Effector memory CD8-positive, alpha-beta T cell (primary cell): ENCODE measurements around the gene POLR3C.

ENCODE experiments used
- ATAC-seq: fragments of 150-1000 bp; cut with Tn5 transposase; replicated peaks from 2 replicates; pipeline ENCODE4 v1.10.0; 2021; ENCODE audit warnings: mild to moderate bottlenecking, moderate library complexity
- DNase-seq, 3 experiments: peaks; one replicate each; pipeline ENCODE4 v3.0.0; 2021
- H3K27ac Mint-ChIP-seq, 2 donors: one replicate each; pipeline ENCODE4 v1.8.0; 2022; ENCODE audit warnings: mild to moderate bottlenecking in 2 of 2, mixed read lengths in 2 of 2, moderate library complexity in 2 of 2
- H3K27me3 Mint-ChIP-seq, 2 donors: one replicate each; pipeline ENCODE4 v1.8.0; 2022; ENCODE audit warnings: mixed read lengths in 2 of 2
- H3K36me3 Mint-ChIP-seq: one replicate; pipeline ENCODE4 v1.8.0; 2022; ENCODE audit warnings: mild to moderate bottlenecking, moderate library complexity, mixed read lengths; ENCODE audit not compliant: insufficient read depth
- H3K4me1 Mint-ChIP-seq, 2 donors: one replicate each; pipeline ENCODE4 v1.8.0; 2022; ENCODE audit warnings: low read depth in 2 of 2, mixed read lengths in 2 of 2
- H3K4me3 Mint-ChIP-seq, 2 donors: one replicate each; pipeline ENCODE4 v1.8.0; 2022; ENCODE audit warnings: mild to moderate bottlenecking in 2 of 2, mixed read lengths in 2 of 2, moderate library complexity in 2 of 2
- H3K9me3 Mint-ChIP-seq, 2 donors: one replicate each; pipeline ENCODE4 v1.8.0; 2022; ENCODE audit warnings: mixed read lengths in 2 of 2

Gene POLR3C

DNA sequence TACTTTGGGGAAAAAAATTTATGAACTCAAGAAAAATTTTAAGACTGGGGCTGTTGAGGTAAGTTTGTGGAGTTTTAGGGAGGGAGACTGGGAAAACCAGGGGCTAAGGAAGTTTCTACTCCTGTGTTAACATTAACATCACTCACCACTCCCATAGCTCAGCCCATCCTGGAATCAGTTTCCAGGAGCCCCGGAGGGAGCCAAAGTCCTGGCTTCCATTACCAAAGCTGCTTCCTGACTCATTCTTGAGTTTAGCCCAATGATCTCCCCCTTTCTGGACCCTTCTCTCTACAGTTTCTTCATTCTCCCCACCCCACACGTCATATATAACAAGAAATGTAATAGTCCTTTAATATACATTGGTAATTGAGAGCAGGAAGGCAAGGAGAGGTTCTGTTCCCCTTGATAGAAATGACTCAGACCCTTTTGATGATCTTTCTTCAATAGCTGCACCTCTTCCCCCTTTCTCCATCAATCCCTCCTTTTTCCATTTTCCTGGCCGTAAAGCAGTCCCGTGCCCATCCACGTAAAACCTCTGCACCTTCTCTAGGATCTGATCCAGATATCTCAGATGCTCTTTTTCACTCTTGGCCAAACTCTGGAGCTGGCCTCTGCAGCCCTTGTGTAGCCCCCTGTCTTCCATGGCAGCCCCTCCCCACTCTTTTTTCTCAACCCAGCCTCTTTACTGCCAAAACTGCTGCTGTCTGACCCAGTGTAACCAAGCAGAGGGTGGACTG is 39.5 kb downstream of the POLR3C start:
- no peak for ATAC-seq
- Mint-ChIP-seq H3K27ac (no peak overlapping the region), H3K9me3 (no peaks in the 10 kb centered on the region), H3K4me1 (peaks cover 6 to 8% of the 10 kb centered on the region in 2 donors), H3K4me3 (no peak overlapping the region), H3K27me3 (peaks cover 5 to 15% of the 10 kb centered on the region in 2 donors), H3K36me3 (peaks cover 5% of the 10 kb centered on the region)
- DNase-seq: no peak

DNA sequence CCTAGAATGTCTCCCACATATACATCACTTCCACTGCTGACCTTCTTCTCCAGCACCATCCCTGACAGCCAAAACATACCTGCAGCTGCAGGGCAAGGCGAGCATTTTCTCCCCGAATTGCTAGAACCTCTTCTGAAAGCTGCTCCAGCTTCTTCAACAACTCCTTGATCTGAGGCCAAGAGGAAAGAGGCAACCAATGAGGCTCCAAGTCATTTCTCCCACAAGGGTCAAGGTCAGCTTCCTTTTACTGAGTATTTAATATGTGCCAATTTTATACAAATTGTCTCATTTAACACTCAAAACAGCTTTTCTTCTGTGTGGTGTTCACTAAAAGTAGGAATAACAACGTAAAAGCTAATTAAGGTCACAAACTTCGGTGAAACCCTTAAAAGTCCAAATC is 44.2 kb downstream of the POLR3C start:
- Mint-ChIP-seq H3K9me3 (no peaks in the 10 kb centered on the region), H3K27ac (no peak overlapping the region), H3K4me3 (no peak overlapping the region), H3K4me1 (peaks cover 17 to 22% of the 10 kb centered on the region in 2 donors), H3K27me3 (peaks cover 5 to 27% of the 10 kb centered on the region in 2 donors), H3K36me3 (peaks cover 5% of the 10 kb centered on the region)
- DNase-seq (no peak), ATAC-seq (no peak)

DNA sequence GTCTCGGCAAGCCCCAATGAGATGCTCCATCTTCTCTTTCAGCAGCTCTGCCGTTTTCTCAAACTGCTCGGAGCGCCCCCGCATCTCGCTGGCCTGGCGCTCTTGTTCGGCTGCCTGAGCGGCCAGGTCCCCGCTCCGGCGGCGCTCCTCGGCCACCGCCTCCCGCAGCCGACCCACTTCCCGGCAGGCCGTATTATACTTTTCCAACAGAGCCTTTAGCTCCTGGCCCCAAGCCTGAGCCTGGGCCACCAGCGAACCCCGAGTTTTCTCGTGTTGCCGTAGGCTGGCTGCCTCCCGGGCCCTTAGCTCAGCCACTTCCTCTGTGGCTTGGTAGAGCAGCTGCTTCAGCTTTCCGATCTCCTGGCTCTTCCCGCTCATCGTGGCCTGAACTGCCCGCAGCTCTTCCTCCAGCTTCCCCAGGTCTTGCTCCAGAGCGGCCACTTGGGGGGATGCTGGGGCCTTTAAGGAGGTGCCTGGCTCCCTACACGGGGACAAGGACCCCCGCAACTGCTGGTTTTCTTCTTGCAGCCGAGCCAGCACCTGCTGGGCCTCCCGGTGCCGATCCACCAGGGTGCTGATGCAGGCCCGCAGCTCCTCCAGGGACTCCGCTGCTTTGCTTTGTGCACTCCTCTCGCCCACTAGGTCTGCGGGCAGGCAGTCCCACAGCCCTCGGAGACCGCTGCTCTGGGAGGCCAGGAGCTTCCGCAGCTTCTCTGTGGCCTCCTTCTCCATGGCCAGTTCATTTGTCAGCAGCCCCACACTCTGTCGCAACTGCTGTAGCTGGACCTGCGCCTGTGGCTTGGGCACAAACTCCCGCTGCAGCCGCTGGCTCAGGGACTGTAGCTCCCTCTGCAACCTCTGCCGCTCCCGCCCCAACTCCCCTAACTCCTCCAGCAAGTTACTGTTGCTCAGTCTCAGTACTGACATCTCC is 48.3 kb downstream of the POLR3C start:
- peak; percentile 21 to 30 (median 27) for DNase-seq
- no peaks in the 10 kb centered on the region for H3K36me3 Mint-ChIP-seq
- H3K27me3 Mint-ChIP-seq: peaks cover 9 to 31% of the 10 kb centered on the region in 2 donors
- H3K9me3 Mint-ChIP-seq: no peaks in the 10 kb centered on the region
- ATAC-seq: peak; percentile 86
- H3K4me3 Mint-ChIP-seq: peak overlapping the region; percentile 78 to 81
- peaks cover 17 to 22% of the 10 kb centered on the region in 2 donors for H3K4me1 Mint-ChIP-seq
- H3K27ac Mint-ChIP-seq: peak overlapping the region in 1 of 2 donors; percentile 91

DNA sequence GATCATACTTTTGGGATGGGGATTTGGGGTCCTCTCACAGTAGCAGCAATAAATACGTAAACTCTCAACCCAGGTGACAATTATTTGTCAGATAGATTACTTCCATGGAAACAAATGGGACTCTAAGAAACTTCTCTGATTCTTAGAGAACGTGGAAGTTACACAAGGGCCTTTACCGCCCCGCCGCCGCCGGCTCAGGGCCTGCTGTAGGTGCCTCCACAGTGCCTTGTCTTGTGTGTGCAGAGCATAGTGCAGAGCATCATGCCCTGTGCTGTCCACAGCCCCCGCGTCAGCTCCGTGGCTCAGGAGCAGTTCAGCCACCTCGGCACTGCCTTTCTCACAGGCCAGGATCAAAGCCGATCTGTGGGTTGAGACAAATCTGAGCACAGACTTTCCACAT is 50.6 kb downstream of the POLR3C start:
- ATAC-seq: no peak
- H3K27ac Mint-ChIP-seq: no peak overlapping the region
- DNase-seq: no peak
- H3K4me3 Mint-ChIP-seq: no peak overlapping the region
- peaks cover 17 to 22% of the 10 kb centered on the region in 2 donors for H3K4me1 Mint-ChIP-seq
- H3K36me3 Mint-ChIP-seq: no peaks in the 10 kb centered on the region
- H3K27me3 Mint-ChIP-seq: peaks cover 8 to 40% of the 10 kb centered on the region in 2 donors
- no peaks in the 10 kb centered on the region for H3K9me3 Mint-ChIP-seq

DNA sequence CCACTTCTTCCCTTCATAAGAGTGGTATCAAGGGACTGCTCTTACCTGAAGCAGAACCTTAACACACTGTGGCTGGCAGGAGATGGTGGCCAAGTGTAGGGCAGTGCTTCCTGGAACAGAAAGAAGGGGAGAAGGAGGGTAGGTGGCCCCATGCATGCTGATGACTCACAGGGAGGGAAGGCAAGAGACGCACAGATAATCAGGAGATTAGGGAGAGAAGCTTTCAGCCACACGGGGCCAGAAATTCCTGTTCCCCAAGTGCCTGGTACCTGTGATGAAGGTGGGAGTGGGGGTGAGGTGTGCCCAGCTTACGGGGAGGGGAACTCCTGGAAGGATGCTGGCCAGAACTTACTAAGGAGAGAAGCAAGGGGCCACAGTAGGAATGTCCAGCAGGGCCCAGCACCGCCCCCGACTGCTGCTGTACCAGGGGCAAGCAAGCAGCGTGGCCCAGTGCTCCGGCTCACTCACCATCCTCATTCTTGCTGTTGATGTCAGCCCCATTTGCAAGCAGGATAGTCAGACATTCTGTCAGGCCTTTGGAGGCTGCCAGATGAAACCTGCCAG is 54.0 kb downstream of the POLR3C start:
- Mint-ChIP-seq H3K9me3 (no peaks in the 10 kb centered on the region), H3K4me1 (peaks cover 2% of the 10 kb centered on the region in 2 donors), H3K4me3 (no peak overlapping the region), H3K36me3 (no peaks in the 10 kb centered on the region), H3K27ac (no peak overlapping the region), H3K27me3 (peaks cover 8 to 39% of the 10 kb centered on the region in 2 donors)
- ATAC-seq (no peak), DNase-seq (no peak)

DNA sequence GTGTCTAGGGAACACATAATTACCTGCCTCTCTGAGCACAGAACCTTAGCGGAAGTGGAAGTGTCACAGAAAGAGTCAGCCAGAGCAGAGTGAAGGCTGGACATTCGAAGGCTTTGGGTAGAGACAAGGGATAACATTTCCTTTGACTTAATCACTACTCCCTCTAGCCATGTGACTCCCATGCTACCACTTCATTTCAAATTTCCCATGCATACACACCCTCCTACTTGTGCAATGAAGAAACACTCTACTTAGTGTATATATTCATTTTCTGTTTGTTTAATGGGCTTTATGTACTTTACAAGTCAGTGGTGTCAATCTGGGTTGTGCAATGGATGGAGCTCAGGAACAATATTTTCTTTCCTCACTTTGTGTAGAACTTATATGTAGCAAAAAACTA is 54.7 kb downstream of the POLR3C start:
- H3K4me3 Mint-ChIP-seq: no peak overlapping the region
- H3K27ac Mint-ChIP-seq: no peak overlapping the region
- H3K9me3 Mint-ChIP-seq: no peaks in the 10 kb centered on the region
- H3K36me3 Mint-ChIP-seq: no peaks in the 10 kb centered on the region
- DNase-seq (no peak), ATAC-seq (no peak)
- no peaks in the 10 kb centered on the region for H3K4me1 Mint-ChIP-seq
- peaks cover 8 to 41% of the 10 kb centered on the region in 2 donors for H3K27me3 Mint-ChIP-seq

DNA sequence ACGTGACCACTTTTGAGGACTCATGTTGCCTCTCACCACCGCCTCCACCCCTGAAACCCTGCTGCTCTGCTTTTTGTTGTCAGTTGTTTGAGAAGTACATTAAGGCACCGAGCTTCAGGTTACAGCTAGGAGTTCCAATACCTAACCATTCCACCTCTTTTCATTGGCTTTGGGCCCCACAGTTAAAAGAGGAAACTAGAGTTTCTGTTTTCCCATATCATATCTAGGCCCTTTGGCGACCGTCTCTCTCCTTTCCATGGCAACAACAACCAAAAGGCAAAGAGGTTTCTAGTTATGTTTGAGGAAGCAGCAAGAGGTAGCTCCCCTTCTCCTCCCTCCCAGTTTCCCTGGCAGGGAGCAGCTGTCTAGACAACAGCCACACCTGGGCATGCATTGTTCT is 55.8 kb downstream of the POLR3C start:
- Mint-ChIP-seq H3K4me1 (peaks cover 2% of the 10 kb centered on the region in 2 donors), H3K27ac (no peak overlapping the region), H3K36me3 (no peaks in the 10 kb centered on the region), H3K9me3 (no peaks in the 10 kb centered on the region), H3K4me3 (no peak overlapping the region), H3K27me3 (peaks cover 14 to 51% of the 10 kb centered on the region in 2 donors)
- no peak for ATAC-seq
- DNase-seq: no peak

DNA sequence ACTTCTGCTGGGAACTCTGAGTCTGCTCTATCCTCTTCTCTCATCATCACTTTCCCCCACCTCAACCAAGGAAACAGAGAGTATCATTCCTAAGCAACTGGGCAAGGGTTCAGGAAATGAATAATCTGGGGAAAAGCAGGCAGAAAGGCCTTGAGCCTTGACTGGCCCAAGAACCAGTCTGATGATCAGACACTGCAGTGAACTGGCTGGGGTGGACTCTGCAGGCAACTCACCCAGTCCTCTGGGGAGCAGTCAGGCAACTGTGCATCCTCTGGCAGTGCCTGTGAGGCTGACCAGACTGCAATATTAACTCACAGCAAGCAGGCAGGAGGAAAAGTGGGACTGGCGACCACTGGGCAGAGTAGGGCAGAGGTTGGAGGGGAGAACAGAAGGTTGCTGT is 60.7 kb downstream of the POLR3C start:
- peaks cover 11 to 16% of the 10 kb centered on the region in 2 donors for H3K4me1 Mint-ChIP-seq
- no peaks in the 10 kb centered on the region for H3K36me3 Mint-ChIP-seq
- ATAC-seq (no peak), DNase-seq (no peak)
- H3K27ac Mint-ChIP-seq: no peak overlapping the region
- peaks cover 13 to 36% of the 10 kb centered on the region in 2 donors for H3K27me3 Mint-ChIP-seq
- H3K9me3 Mint-ChIP-seq: no peaks in the 10 kb centered on the region
- H3K4me3 Mint-ChIP-seq: peak overlapping the region; percentile 69 to 74

DNA sequence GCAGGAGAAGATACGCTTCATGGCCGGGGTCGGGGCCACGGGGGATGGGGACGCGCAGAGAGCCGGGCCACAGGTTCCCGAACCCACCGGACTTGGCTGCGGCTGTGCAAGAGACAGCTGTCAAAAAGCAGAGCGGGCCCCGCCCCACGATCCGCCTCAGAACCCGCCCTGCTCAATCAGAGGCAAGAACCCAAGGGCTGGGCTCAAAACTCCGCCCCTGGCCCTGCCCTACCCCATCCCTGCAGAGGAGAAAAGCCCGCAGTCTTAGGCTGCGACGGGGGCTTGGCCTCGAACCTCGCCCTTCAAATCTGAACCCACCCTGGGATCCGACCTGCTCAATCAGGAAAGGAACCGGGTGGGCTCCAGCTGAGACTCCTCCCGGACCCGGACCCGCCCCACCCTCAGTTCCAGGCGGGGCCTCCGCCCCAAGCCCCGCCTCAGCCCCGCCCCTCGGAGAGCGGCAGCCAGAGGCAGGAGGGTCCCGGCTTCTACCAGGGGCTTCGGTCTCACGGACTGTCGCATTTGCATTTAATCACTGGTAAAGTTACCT is 61.8 kb downstream of the POLR3C start, which contains the start of gene ANKRD35:
TSS of gene ANKRD35 (minus strand) at position 129 of the 550 bp plus-strand sequence. CDS start at position 21, 108 bp downstream.
- DNase-seq (peak; percentile 87 to 89 (median 89)), ATAC-seq (peak; percentile 98)
- Mint-ChIP-seq H3K36me3 (no peaks in the 10 kb centered on the region), H3K27ac (no peak within 1 kb of the TSS), H3K27me3 (peaks cover 13 to 36% of the 10 kb centered on the region in 2 donors), H3K9me3 (no peaks in the 10 kb centered on the region), H3K4me1 (peaks cover 11 to 16% of the 10 kb centered on the region in 2 donors), H3K4me3 (peak within 1 kb of the TSS; percentile 69 to 74)

DNA sequence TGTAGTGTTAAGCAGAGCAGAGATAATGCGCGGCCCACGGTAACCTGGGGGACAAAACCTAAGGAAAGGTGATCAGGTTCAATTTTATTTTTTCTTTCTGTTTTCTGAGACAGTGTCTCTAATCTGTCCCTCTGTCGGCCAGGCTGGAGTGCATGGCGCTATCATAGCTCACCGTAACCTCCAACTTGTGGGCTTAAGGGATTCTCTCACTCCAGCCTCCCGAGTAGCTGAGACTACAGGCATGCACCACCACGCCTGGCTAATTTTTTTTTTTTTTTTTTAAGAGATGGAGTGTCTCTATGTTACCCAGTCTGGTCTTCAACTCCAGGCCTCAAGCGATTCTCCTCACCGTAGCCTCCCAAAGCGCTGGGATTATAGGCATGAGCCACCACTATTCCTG is 62.4 kb downstream of the POLR3C start:
- H3K27ac Mint-ChIP-seq: no peak overlapping the region
- peaks cover 11 to 16% of the 10 kb centered on the region in 2 donors for H3K4me1 Mint-ChIP-seq
- H3K36me3 Mint-ChIP-seq: no peaks in the 10 kb centered on the region
- peaks cover 13 to 36% of the 10 kb centered on the region in 2 donors for H3K27me3 Mint-ChIP-seq
- DNase-seq (no peak), ATAC-seq (no peak)
- H3K9me3 Mint-ChIP-seq: no peaks in the 10 kb centered on the region
- H3K4me3 Mint-ChIP-seq: peak overlapping the region; percentile 69 to 74

DNA sequence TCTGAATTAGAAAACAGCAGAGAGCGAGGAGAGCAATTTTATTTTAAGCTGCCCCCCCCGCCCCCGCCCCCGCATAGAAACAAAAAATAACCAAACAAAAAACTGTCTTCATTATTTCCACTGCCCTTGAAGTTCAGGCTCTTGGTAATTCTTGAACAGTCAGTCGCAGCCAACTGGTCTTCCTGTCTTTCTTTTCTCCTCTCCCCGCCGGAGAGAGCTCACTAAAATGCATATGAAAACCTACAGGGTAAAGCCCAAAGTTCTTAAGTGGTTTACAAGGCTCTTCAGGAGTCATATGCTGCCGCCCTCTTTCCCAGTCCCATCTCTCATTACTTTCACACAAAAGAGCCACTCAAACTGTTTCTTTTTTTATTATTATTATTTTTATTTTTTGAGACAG is 62.8 kb downstream of the POLR3C start:
- H3K4me1 Mint-ChIP-seq: peaks cover 11 to 16% of the 10 kb centered on the region in 2 donors
- ATAC-seq (no peak), DNase-seq (no peak)
- no peak overlapping the region for H3K27ac Mint-ChIP-seq
- H3K4me3 Mint-ChIP-seq: peak overlapping the region; percentile 25 to 74
- H3K36me3 Mint-ChIP-seq: no peaks in the 10 kb centered on the region
- no peaks in the 10 kb centered on the region for H3K9me3 Mint-ChIP-seq
- H3K27me3 Mint-ChIP-seq: peaks cover 13 to 36% of the 10 kb centered on the region in 2 donors

DNA sequence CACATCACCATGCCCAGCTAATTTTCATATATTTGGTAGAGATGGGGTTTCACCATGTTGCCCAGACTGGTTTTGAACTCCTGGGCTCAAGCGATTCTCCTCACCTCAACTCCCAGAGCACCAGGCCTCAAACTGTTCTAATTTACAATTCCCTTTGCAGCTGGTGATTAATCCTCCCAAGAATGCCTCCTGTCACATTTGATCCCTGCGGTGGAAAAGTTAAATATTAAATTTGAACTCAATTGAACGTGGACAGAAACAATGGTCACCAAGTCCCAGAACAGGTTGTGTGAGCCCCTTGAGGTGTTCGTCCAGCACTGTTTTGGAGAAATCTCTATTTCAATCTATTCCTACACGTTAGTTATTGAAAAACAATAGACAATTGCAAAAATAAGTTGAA is 63.6 kb downstream of the POLR3C start:
- Mint-ChIP-seq H3K4me1 (peaks cover 11 to 16% of the 10 kb centered on the region in 2 donors), H3K4me3 (peak overlapping the region in 1 of 2 donors; percentile 33), H3K27me3 (peaks cover 13 to 30% of the 10 kb centered on the region in 2 donors), H3K9me3 (no peaks in the 10 kb centered on the region), H3K36me3 (no peaks in the 10 kb centered on the region), H3K27ac (no peak overlapping the region)
- DNase-seq (no peak), ATAC-seq (no peak)

DNA sequence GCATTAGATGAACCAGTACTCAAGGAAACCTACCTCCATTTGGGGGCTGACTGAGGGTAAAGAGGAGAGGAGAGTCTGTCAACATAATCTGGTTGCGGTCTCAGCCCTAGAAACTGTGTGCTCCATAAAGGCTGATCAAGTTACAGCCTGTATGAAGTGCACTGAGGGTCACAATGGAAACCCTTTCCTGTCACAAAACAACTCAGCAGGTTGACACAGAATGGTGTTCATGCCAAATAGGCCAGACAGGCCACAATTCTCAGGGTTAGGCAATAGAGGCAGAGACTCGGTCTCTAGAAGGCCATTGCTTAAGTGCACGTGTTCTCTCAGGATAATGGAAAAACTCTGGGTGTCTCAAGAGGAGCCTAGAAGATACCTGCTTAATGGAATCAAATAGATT is 65.7 kb downstream of the POLR3C start:
- ATAC-seq (no peak), DNase-seq (no peak)
- peaks cover 9 to 15% of the 10 kb centered on the region in 2 donors for H3K4me1 Mint-ChIP-seq
- no peak overlapping the region for H3K27ac Mint-ChIP-seq
- H3K27me3 Mint-ChIP-seq: peaks cover 8 to 10% of the 10 kb centered on the region in 2 donors
- H3K9me3 Mint-ChIP-seq: no peaks in the 10 kb centered on the region
- H3K4me3 Mint-ChIP-seq: no peak overlapping the region
- no peaks in the 10 kb centered on the region for H3K36me3 Mint-ChIP-seq
